ENCODE data around the gene LRMDA.
A peak's percentile ranks its signal among the peaks of the same experiment; 100 is the strongest.

Gene LRMDA

DNA sequence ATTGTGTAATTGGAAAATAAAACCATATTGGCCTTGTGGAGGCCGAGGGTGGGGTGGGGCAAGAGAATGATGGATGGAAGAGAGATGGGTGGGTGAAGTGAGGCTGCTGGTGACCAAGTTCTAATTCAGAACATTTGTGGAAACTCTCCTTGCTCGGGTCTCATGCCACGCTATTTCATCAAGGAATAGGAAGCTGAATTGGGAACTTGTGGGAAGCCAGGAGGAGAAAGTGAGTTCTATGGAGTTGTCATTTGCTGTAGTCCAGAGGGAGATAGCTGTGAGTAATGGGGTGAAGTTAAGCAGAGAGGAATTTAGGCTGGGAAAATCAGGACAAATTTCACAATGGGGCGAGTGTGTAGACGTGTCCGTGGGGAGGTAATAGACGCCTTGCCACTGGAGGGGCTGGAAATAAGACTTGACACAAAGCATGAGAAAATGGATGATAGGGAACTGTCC is 339.2 kb downstream of the LRMDA start:
- no peaks in the 10 kb centered on the region for H3K79me2 ChIP-seq (ENCODE audit: insufficient read depth, low read depth)
- H3K27me3 ChIP-seq (ENCODE audit: insufficient read depth, low read depth) = no peaks in the 10 kb centered on the region
- peaks cover 24% of the 10 kb centered on the region for H3K4me1 ChIP-seq (ENCODE audit: low read depth, poor library complexity, severe bottlenecking)
- no peaks in the 10 kb centered on the region for H4K20me1 ChIP-seq (ENCODE audit: insufficient read depth)
- no peak overlapping the region for H2AFZ ChIP-seq (ENCODE audit: low read depth)
- no peak overlapping the region for H3K9ac ChIP-seq
- no peak overlapping the region for H3K4me3 ChIP-seq (IDR thresholded peaks at IDR 0.05; ENCODE audit: insufficient read depth, low read depth, low read length)
- TF ChIP-seq CTCF (conservative IDR thresholded peaks at IDR 0.05; ENCODE audit: low read depth, low read length) = no peak
- H3K27ac ChIP-seq = no peak overlapping the region
- no peak overlapping the region for H3K4me2 ChIP-seq
- no peaks in the 10 kb centered on the region for H3K36me3 ChIP-seq (ENCODE audit: insufficient read depth)

- no peaks in the 10 kb centered on the region for H3K79me2 ChIP-seq (ENCODE audit: insufficient read depth, low read depth)
- peaks cover 24% of the 10 kb centered on the region for H3K4me1 ChIP-seq (ENCODE audit: low read depth, poor library complexity, severe bottlenecking)
- peak overlapping the region; percentile 3; the same call in 1 of the 2 replicates for H2AFZ ChIP-seq (ENCODE audit: low read depth)
- no peak overlapping the region for H3K4me3 ChIP-seq (IDR thresholded peaks at IDR 0.05; ENCODE audit: insufficient read depth, low read depth, low read length)
- no peaks in the 10 kb centered on the region for H3K36me3 ChIP-seq (ENCODE audit: insufficient read depth)
- TF ChIP-seq CTCF (conservative IDR thresholded peaks at IDR 0.05; ENCODE audit: low read depth, low read length) = no peak
- no peak overlapping the region for H3K9ac ChIP-seq
- H3K27ac ChIP-seq = peak overlapping the region; percentile 66
- H3K27me3 ChIP-seq (ENCODE audit: insufficient read depth, low read depth) = no peaks in the 10 kb centered on the region
- peak overlapping the region; percentile 93 for H3K4me2 ChIP-seq
- H4K20me1 ChIP-seq (ENCODE audit: insufficient read depth) = no peaks in the 10 kb centered on the region
Measured at GRCh38 chr10:75771606-75772005, 340.2 kb downstream of the LRMDA start.

DNA sequence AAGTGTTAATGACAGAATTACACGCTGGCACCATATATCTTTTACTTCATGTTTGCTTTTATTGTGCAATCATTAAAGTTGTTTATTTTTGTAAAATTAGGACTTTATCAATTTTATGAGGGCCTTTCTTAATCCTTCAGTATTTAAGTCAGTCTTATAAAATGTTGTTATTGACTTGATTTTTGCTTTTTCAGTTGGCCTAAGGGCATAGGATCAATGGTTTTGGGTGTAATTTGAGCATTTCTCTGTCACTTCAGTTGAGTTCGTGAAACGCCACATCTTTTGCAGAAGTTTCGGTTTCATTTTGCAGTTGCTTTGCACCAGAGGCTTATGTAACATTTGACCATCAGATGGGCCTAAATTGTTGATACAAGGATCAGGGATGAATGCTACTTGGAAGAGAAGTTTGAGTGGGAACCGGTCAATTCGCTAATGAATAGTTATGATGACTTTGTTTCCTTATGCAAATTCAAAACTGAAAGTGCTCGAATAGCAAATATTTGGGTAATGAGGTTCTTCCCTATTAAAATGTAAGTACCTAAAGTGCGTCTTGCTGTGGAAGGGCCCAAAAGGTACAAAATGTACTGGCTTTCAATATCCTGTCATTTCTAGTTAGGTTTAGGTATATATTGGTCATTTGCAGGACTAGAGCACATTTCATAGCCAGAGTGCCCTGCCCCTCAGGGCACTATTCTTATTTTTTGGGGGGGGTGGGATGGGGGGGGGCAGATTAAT is 340.9 kb downstream of the LRMDA start:
- Histone ChIP-seq H3K4me3 (IDR thresholded peaks at IDR 0.05; ENCODE audit: insufficient read depth, low read depth, low read length) (no peak overlapping the region), H3K4me1 (ENCODE audit: low read depth, poor library complexity, severe bottlenecking) (peaks cover 24% of the 10 kb centered on the region), H3K79me2 (ENCODE audit: insufficient read depth, low read depth) (no peaks in the 10 kb centered on the region), H3K4me2 (peak overlapping the region; percentile 93), H3K36me3 (ENCODE audit: insufficient read depth) (no peaks in the 10 kb centered on the region), H4K20me1 (ENCODE audit: insufficient read depth) (no peaks in the 10 kb centered on the region), H3K9ac (peak overlapping the region; percentile 26; the same call in 1 of the 2 replicates), H3K27me3 (ENCODE audit: insufficient read depth, low read depth) (no peaks in the 10 kb centered on the region), H2AFZ (ENCODE audit: low read depth) (peak overlapping the region; percentile 3), H3K27ac (peak overlapping the region; percentile 66)
- no peak for TF ChIP-seq CTCF (conservative IDR thresholded peaks at IDR 0.05; ENCODE audit: low read depth, low read length)

GRCh38 chr10:75773231-75773780 is 341.9 kb downstream of the LRMDA start:
- no peaks in the 10 kb centered on the region for H3K79me2 ChIP-seq (ENCODE audit: insufficient read depth, low read depth)
- no peak overlapping the region for H3K9ac ChIP-seq
- no peaks in the 10 kb centered on the region for H3K27me3 ChIP-seq (ENCODE audit: insufficient read depth, low read depth)
- H3K27ac ChIP-seq = no peak overlapping the region
- H3K4me2 ChIP-seq = no peak overlapping the region
- H2AFZ ChIP-seq (ENCODE audit: low read depth) = no peak overlapping the region
- H3K4me3 ChIP-seq (IDR thresholded peaks at IDR 0.05; ENCODE audit: insufficient read depth, low read depth, low read length) = no peak overlapping the region
- H4K20me1 ChIP-seq (ENCODE audit: insufficient read depth) = no peaks in the 10 kb centered on the region
- no peaks in the 10 kb centered on the region for H3K36me3 ChIP-seq (ENCODE audit: insufficient read depth)
- TF ChIP-seq CTCF (conservative IDR thresholded peaks at IDR 0.05; ENCODE audit: low read depth, low read length) = no peak
- H3K4me1 ChIP-seq (ENCODE audit: low read depth, poor library complexity, severe bottlenecking) = peaks cover 24% of the 10 kb centered on the region
